Left lung (tissue), 10 donors: ENCODE results near the gene FAM107B. TPM values are rescaled to one million over a fixed set of nuclear protein-coding genes. Genes with fewer than 3 reads are reported as not detected.
A peak's percentile ranks its signal among the peaks of the same experiment; 100 is the strongest.

Experiments used
- ATAC-seq: fragments of 200-7000 bp; cut with Tn5 transposase; one replicate; pipeline ENCODE4 v1.9.1; 2020; ENCODE audit warnings: moderate library complexity
- DNase-seq, 4 donors: peaks; one replicate each; pipeline ENCODE4 v3.0.0-alpha.2; 2013 to 2020
- H3K27ac ChIP-seq, 2 donors: fragments of 200-600 bp; sonication (generic) in 1 of 2; one replicate each; pipeline versions ENCODE4 v1.5.0 to v1.8.0; 2020 to 2021
- H3K27me3 ChIP-seq, 2 donors: fragments of 200-600 bp; sonication (generic) in 1 of 2; one replicate each; pipeline versions ENCODE4 v1.5.0 to v1.8.0; 2020 to 2021
- H3K36me3 ChIP-seq, 2 donors: fragments of 200-600 bp; sonication (generic) in 1 of 2; one replicate each; pipeline versions ENCODE4 v1.5.0 to v1.8.0; 2020 to 2021
- H3K4me1 ChIP-seq, 2 donors: fragments of 200-600 bp; one replicate each; pipeline ENCODE4 v1.8.0; 2021
- H3K4me3 ChIP-seq, 2 donors: fragments of 200-600 bp; sonication (generic) in 1 of 2; one replicate each; pipeline versions ENCODE4 v1.5.0 to v1.8.0; 2020 to 2021; ENCODE audit warnings: mild to moderate bottlenecking in 1 of 2
- H3K9me3 ChIP-seq, 2 donors: fragments of 200-600 bp; sonication (generic) in 1 of 2; one replicate each; pipeline versions ENCODE4 v1.5.0 to v1.8.0; 2020 to 2021
- CTCF ChIP-seq, 2 donors: fragments of 200-600 bp; sonication (generic) in 1 of 2; IDR thresholded peaks; one replicate each; pipeline versions ENCODE4 v1.5.0 to v1.8.0; 2021; ENCODE audit warnings: antibody characterized with exemption in 2 of 2
- intact Hi-C, 2 donors: fragments of 100-400 bp; cut with DNase I; formaldehyde crosslinking; loops; one replicate each; pipeline versions ENCODE4 v1.11.2 to v1.14.2; 2022
- polyA plus RNA-seq, 6 donors: library from polyadenylated mRNA; unstranded; fragments of 120-200 nt; gene quantifications; one replicate each; pipeline ENCODE4 v1.2.1, GENCODE V29; 2013; ENCODE audit not compliant: insufficient read length in 6 of 6
- total RNA-seq, 2 donors: library from RNA; stranded (reverse); fragmentation: NEBNext Ultra II Directional; extraction: Animal tissue kit (Norgen Biotek cat#: 25700); gene quantifications; one replicate each; pipeline ENCODE4 v1.2.1, GENCODE V29; 2021
- donor health status: DM: no; HTN: yes; CAD: no.
- donor health status: DM: no; HTN: no; CAD: no.

FAM107B gene
- total and polyA plus RNA-seq, 8 donors = 66.2 to 93.6 (median 83.0) TPM

GRCh38 chr10:14751014-14751896 is 23.4 kb downstream of the FAM107B start:
- intact Hi-C loops = no loop called here
- ATAC-seq = peak; percentile 46
- DNase-seq = peak in 2 of 4 donors; percentile 49 to 76

GRCh38 chr10:14749070-14749809 is 25.5 kb downstream of the FAM107B start:
- intact Hi-C loops = no loop called here
- Histone ChIP-seq H3K27ac (peak overlapping the region in 1 of 2 donors; percentile 28), H3K27me3 (no peaks in the 10 kb centered on the region), H3K9me3 (no peaks in the 10 kb centered on the region), H3K36me3 (no peaks in the 10 kb centered on the region), H3K4me3 (no peak overlapping the region), H3K4me1 (peaks cover 7 to 38% of the 10 kb centered on the region in 2 donors)
- ATAC-seq = peak; percentile 58
- no peak for TF ChIP-seq CTCF (IDR thresholded peaks at IDR 0.05)
- no peak for DNase-seq

More at GRCh38 chr10:14751014-14751896, 23.4 kb downstream of the FAM107B start:
- Histone ChIP-seq H3K36me3 (no peaks in the 10 kb centered on the region), H3K27me3 (no peaks in the 10 kb centered on the region), H3K4me3 (no peak overlapping the region), H3K4me1 (peaks cover 7 to 38% of the 10 kb centered on the region in 2 donors), H3K9me3 (no peaks in the 10 kb centered on the region), H3K27ac (peak overlapping the region; percentile 60 to 74)
- no peak for TF ChIP-seq CTCF (IDR thresholded peaks at IDR 0.05)

GRCh38 chr10:14748441-14748840 is 26.3 kb downstream of the FAM107B start:
- H3K27ac ChIP-seq = peak overlapping the region in 1 of 2 donors; percentile 28

GRCh38 chr10:14742815-14743214 is 31.9 kb downstream of the FAM107B start:
- TF ChIP-seq CTCF (IDR thresholded peaks at IDR 0.05) = no peak
- DNase-seq (no peak), ATAC-seq (peak; percentile 47)

More at GRCh38 chr10:14748441-14748840, 26.3 kb downstream of the FAM107B start:
- H3K36me3 ChIP-seq = no peaks in the 10 kb centered on the region
- no peaks in the 10 kb centered on the region for H3K27me3 ChIP-seq
- H3K4me1 ChIP-seq = peaks cover 7 to 38% of the 10 kb centered on the region in 2 donors
- ATAC-seq = peak; percentile 24
- no peak for TF ChIP-seq CTCF (IDR thresholded peaks at IDR 0.05)
- no peaks in the 10 kb centered on the region for H3K9me3 ChIP-seq
- no peak for DNase-seq
- intact Hi-C loops = no loop called here
- no peak overlapping the region for H3K4me3 ChIP-seq

GRCh38 chr10:14742382-14742781 is 32.3 kb downstream of the FAM107B start:
- Histone ChIP-seq H3K27me3 (no peaks in the 10 kb centered on the region), H3K36me3 (no peaks in the 10 kb centered on the region), H3K4me1 (peaks cover 2 to 3% of the 10 kb centered on the region in 2 donors), H3K27ac (no peak overlapping the region), H3K9me3 (no peaks in the 10 kb centered on the region), H3K4me3 (no peak overlapping the region)
- ATAC-seq = no peak
- intact Hi-C loops = no loop called here
- no peak for DNase-seq
- no peak for TF ChIP-seq CTCF (IDR thresholded peaks at IDR 0.05)

More at GRCh38 chr10:14742815-14743214, 31.9 kb downstream of the FAM107B start:
- Histone ChIP-seq H3K9me3 (no peaks in the 10 kb centered on the region), H3K4me1 (peaks cover 0 to 3% of the 10 kb centered on the region in 2 donors), H3K36me3 (no peaks in the 10 kb centered on the region), H3K27me3 (no peaks in the 10 kb centered on the region), H3K4me3 (no peak overlapping the region), H3K27ac (no peak overlapping the region)
- intact Hi-C loops = no loop called here
